Measurements from ENCODE around the gene ID1. TPM values are rescaled to one million over a fixed set of nuclear protein-coding genes. Genes with fewer than 3 reads are reported as not detected.
A peak's percentile ranks its signal among the peaks of the same experiment; 100 is the strongest.
"Not testable (repeated sequence)": the region's sequence is repeated elsewhere in the genome, so short reads cannot be mapped to it uniquely, and the experiment has no call there.

Gene ID1
- total and polyA plus RNA-seq, 8 donors: 9.5 to 64.7 (median 18.8) TPM

- FAIRE-seq (no peak), ATAC-seq (peak in 1 of 4 donors; percentile 4)
These were observed 10.3 kb upstream of the ID1 start for GRCh38 chr20:31594558-31595379.

GRCh38 chr20:31595380-31595653, 9.8 kb upstream of the ID1 start:
- no peaks in the 10 kb centered on the region for H3K9me3 ChIP-seq
- H3K4me3 ChIP-seq: no peak overlapping the region
- no peak for TF ChIP-seq CTCF (IDR thresholded peaks at IDR 0.05)
- intact Hi-C loops (cut with DNase I): no loop called here
- DNase-seq (no peak), FAIRE-seq (no peak), ATAC-seq (no peak)
- no peaks in the 10 kb centered on the region for H3K27me3 ChIP-seq
- H3K27ac ChIP-seq: no peak overlapping the region
- H3K4me1 ChIP-seq: no peaks in the 10 kb centered on the region
- 72 to 74% methylated on average over 3 of the region's 3 CpGs for WGBS, 2 donors
- H3K36me3 ChIP-seq: no peaks in the 10 kb centered on the region

More at GRCh38 chr20:31594558-31595379, 10.3 kb upstream of the ID1 start:
- Histone ChIP-seq H3K27ac (no peak overlapping the region), H3K27me3 (no peaks in the 10 kb centered on the region), H3K4me1 (no peaks in the 10 kb centered on the region), H3K36me3 (no peaks in the 10 kb centered on the region), H3K4me3 (no peak overlapping the region), H3K9me3 (no peaks in the 10 kb centered on the region)
- WGBS, 2 donors: 86 to 90% methylated on average over 11 of the region's 11 CpGs
- intact Hi-C loops (cut with DNase I): no loop called here
- no peak for DNase-seq
- no peak for TF ChIP-seq CTCF (IDR thresholded peaks at IDR 0.05)

- Histone ChIP-seq H3K27ac (no peak overlapping the region), H3K27me3 (no peaks in the 10 kb centered on the region), H3K4me1 (no peaks in the 10 kb centered on the region), H3K36me3 (no peaks in the 10 kb centered on the region), H3K4me3 (no peak overlapping the region), H3K9me3 (no peaks in the 10 kb centered on the region)
- ATAC-seq (peak; percentile 31 to 55 (median 48)), FAIRE-seq (no peak), DNase-seq (no peak)
- no peak for TF ChIP-seq CTCF (IDR thresholded peaks at IDR 0.05)
- WGBS, 2 donors: 79 to 82% methylated on average over 15 of the region's 15 CpGs
- intact Hi-C loops (cut with DNase I): no loop called here
These were observed 9.3 kb upstream of the ID1 start for GRCh38 chr20:31595654-31596411.

- DNase-seq; intact Hi-C loops (cut with DNase I); H3K9me3 ChIP-seq; H3K27me3 ChIP-seq; ATAC-seq; H3K27ac ChIP-seq; H3K36me3 ChIP-seq; H3K4me1 ChIP-seq; H3K4me3 ChIP-seq; FAIRE-seq: not testable (repeated sequence)
- 81 to 84% methylated on average over 4 of the region's 4 CpGs for WGBS, 2 donors
These were observed 8.7 kb upstream of the ID1 start for GRCh38 chr20:31596412-31596715.

- Histone ChIP-seq H3K9me3 (no peaks in the 10 kb centered on the region), H3K27ac (no peak overlapping the region), H3K4me3 (no peak overlapping the region), H3K4me1 (no peaks in the 10 kb centered on the region), H3K36me3 (no peaks in the 10 kb centered on the region), H3K27me3 (no peaks in the 10 kb centered on the region)
- ATAC-seq (no peak), DNase-seq (no peak), FAIRE-seq (no peak)
- intact Hi-C loops (cut with DNase I): no loop called here
- WGBS, 2 donors: 77 to 78% methylated on average over 4 of the region's 4 CpGs
- TF ChIP-seq CTCF (IDR thresholded peaks at IDR 0.05): no peak
These were observed 8.1 kb upstream of the ID1 start for GRCh38 chr20:31596831-31597480.

Measured in pancreas (tissue), 10 donors.